NCI-H345 (cell line): ENCODE results near the gene TBC1D3D.
"Not testable (repeated sequence)": the region's sequence is repeated elsewhere in the genome, so short reads cannot be mapped to it uniquely, and the experiment has no call there.

Experiments used
- DNase-seq: peaks from one replicate; lab custom pipeline; 2025; lab: John Stamatoyannopoulos, UW

Gene TBC1D3D

GRCh38 chr17:38003676-38004075 is at the start of gene TBC1D3D:
TBC1D3D (plus strand) TSS chr17:38003976; CDS start chr17:38005561, 1,585 bp downstream.
- DNase-seq: not testable (repeated sequence)

GRCh38 chr17:37988960-37989359 is 14.8 kb upstream of the TBC1D3D start, which contains the start of gene TBC1D3L:
TBC1D3L (minus strand) TSS chr17:37989060; CDS start chr17:37987520, 1,540 bp downstream.
- not testable (repeated sequence) for DNase-seq
